ENCODE measurements around the gene LINGO4.

Gene LINGO4

DNA sequence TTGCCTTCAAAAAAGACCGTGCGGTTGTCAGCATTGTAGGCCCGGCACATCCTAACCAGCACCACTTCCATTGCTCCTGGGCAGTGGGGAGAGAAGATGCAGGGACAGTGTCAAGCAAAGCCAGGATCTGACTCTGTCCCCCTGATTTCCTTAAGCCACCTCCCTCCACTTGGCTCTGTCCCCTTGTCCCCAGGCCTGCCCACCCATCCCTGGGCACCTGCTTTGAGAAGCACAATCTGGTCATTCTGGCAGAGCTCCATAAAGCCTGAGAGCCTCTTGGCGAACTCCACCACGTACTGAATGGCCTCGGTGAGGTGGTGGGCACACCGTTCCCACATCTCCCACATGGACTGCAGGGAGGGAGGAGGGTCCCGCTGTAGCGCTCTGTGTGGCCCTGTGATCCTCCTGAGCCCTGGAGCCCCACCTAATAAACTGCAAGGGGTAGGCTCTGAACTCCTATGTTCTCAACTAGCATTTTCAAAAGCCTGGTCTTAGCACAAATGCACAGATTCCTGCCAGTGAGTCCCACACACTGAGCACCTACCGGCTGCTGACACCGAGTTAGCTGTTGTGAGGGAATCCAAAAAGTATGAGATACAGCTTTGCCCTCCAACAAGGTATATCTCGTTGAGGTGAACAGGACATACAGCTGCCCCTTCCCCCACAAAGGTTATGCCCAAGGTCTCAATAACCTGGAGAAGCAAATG lies 8.2 kb upstream of the LINGO4 start:
- Histone ChIP-seq H3K36me3 (ENCODE audit: insufficient read depth) (no peaks in the 10 kb centered on the region), H4K20me1 (ENCODE audit: insufficient read depth) (no peaks in the 10 kb centered on the region), H3K79me2 (ENCODE audit: insufficient read depth, low read depth) (no peaks in the 10 kb centered on the region), H3K27me3 (ENCODE audit: insufficient read depth, low read depth) (no peaks in the 10 kb centered on the region), H3K4me2 (no peak overlapping the region), H3K4me1 (ENCODE audit: low read depth, poor library complexity, severe bottlenecking) (peaks cover 28% of the 10 kb centered on the region), H3K4me3 (IDR thresholded peaks at IDR 0.05; ENCODE audit: insufficient read depth, low read depth, low read length) (no peak overlapping the region), H3K27ac (no peak overlapping the region), H2AFZ (ENCODE audit: low read depth) (no peak overlapping the region), H3K9ac (no peak overlapping the region)
- TF ChIP-seq, protein P1, sequence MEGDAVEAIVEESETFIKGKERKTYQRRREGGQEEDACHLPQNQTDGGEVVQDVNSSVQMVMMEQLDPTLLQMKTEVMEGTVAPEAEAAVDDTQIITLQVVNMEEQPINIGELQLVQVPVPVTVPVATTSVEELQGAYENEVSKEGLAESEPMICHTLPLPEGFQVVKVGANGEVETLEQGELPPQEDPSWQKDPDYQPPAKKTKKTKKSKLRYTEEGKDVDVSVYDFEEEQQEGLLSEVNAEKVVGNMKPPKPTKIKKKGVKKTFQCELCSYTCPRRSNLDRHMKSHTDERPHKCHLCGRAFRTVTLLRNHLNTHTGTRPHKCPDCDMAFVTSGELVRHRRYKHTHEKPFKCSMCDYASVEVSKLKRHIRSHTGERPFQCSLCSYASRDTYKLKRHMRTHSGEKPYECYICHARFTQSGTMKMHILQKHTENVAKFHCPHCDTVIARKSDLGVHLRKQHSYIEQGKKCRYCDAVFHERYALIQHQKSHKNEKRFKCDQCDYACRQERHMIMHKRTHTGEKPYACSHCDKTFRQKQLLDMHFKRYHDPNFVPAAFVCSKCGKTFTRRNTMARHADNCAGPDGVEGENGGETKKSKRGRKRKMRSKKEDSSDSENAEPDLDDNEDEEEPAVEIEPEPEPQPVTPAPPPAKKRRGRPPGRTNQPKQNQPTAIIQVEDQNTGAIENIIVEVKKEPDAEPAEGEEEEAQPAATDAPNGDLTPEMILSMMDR (conservative IDR thresholded peaks at IDR 0.05; ENCODE audit: low read depth, low read length), result no peak

DNA sequence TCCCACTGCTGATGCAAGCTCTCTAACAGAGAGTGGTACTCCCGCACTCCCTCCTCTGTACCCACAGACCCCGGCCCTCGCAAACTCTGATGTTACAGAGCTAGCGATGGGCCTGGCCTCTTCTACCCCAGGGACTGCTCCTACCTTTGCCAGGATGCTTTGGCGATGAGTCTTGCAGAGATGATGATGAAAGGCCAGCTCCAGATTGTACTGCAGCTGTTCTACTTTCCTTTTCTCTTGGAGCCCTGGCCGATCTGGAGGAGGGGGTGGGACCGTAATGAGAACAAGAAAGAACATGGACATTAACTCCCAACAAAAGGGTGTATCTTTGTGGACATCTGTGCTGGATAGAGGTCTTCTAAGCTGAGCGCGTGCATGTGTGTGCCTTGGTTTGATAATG lies 6.0 kb upstream of the LINGO4 start:
- TF ChIP-seq, protein P1 (conservative IDR thresholded peaks at IDR 0.05; ENCODE audit: low read depth, low read length), result no peak
- no peak overlapping the region for H2AFZ ChIP-seq (ENCODE audit: low read depth)

DNA sequence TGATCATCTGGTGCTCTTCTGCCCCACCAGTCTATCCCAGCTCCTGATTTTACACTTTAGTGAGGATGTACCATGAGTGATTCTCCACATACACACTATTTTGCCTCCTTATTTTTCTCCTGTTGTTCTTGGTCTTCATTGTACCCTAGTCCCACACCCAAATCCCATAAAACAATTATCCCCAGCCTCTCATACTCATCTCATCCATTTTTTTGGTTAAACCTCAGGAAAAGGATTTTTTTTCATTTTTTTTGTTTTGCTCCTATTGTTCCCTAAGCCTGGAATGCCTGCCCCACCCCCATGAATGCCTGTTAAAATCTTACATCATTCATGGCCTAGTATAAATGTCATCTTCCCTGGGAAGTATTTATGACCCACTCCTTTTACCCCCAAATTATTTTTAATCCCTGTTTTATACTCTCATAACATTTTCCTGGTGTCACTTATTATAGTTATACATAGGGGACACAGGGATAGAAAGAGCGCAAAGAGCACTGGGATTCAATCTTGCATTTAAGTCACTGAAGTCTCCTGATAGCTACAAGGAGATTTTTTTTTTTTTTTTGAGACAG lies 4.9 kb upstream of the LINGO4 start:
- no peaks in the 10 kb centered on the region for H4K20me1 ChIP-seq (ENCODE audit: insufficient read depth)
- no peak overlapping the region for H2AFZ ChIP-seq (ENCODE audit: low read depth)
- H3K9ac ChIP-seq, result no peak overlapping the region

More for the DNA sequence above, 6.0 kb upstream of the LINGO4 start:
- H3K4me1 ChIP-seq (ENCODE audit: low read depth, poor library complexity, severe bottlenecking), result peaks cover 16% of the 10 kb centered on the region
- H3K9ac ChIP-seq, result no peak overlapping the region
- H3K4me3 ChIP-seq (IDR thresholded peaks at IDR 0.05; ENCODE audit: insufficient read depth, low read depth, low read length), result no peak overlapping the region
- no peak overlapping the region for H3K27ac ChIP-seq
- H4K20me1 ChIP-seq (ENCODE audit: insufficient read depth), result no peaks in the 10 kb centered on the region
- peaks cover 5% of the 10 kb centered on the region; the same call in 1 of the 2 replicates for H3K27me3 ChIP-seq (ENCODE audit: insufficient read depth, low read depth)
- no peak overlapping the region for H3K4me2 ChIP-seq
- H3K79me2 ChIP-seq (ENCODE audit: insufficient read depth, low read depth), result no peaks in the 10 kb centered on the region
- no peaks in the 10 kb centered on the region for H3K36me3 ChIP-seq (ENCODE audit: insufficient read depth)

DNA sequence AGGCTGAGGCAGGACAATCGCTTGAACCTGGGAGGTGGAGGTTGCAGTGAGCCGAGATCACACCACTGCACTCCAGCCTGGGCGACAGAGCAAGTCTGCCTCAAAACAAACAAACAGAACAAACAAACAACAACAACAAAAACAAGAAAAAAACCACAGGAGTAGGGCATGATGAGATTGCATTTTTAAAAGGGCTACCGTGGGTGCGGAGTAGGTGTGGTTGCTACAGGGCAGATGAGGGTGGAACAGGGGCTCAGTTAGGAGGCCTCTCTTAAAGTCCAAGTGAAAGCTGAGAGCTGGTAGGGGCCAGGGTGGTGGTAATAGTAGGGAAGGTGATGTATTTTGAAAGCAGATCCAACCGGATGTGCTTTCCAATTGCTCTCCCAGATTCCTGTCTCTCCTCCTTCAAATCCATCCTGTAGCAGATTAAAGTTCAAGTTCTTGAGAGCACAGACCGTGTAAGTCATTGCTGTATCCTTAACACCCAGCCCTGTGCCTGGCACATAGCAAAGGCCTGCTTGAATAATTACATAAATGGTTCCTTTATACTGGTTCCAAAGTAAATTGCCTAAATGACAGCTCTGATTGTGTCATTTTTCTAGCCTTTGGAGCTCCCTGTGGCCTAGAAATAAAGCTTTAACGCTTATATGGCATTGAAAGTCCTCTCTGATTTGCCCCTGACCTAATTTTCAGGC lies 4.2 kb upstream of the LINGO4 start:
- H3K4me3 ChIP-seq (IDR thresholded peaks at IDR 0.05; ENCODE audit: insufficient read depth, low read depth, low read length), result no peak overlapping the region
- H3K4me1 ChIP-seq (ENCODE audit: low read depth, poor library complexity, severe bottlenecking), result no peaks in the 10 kb centered on the region
- H3K36me3 ChIP-seq (ENCODE audit: insufficient read depth), result no peaks in the 10 kb centered on the region
- TF ChIP-seq, protein P1 (conservative IDR thresholded peaks at IDR 0.05; ENCODE audit: low read depth, low read length), result no peak
- H2AFZ ChIP-seq (ENCODE audit: low read depth), result no peak overlapping the region
- H4K20me1 ChIP-seq (ENCODE audit: insufficient read depth), result no peaks in the 10 kb centered on the region
- no peaks in the 10 kb centered on the region for H3K79me2 ChIP-seq (ENCODE audit: insufficient read depth, low read depth)
- no peak overlapping the region for H3K27ac ChIP-seq
- no peak overlapping the region for H3K9ac ChIP-seq
- peaks cover 20% of the 10 kb centered on the region; the same call in 1 of the 2 replicates for H3K27me3 ChIP-seq (ENCODE audit: insufficient read depth, low read depth)
- H3K4me2 ChIP-seq, result no peak overlapping the region

More for the DNA sequence above, 4.9 kb upstream of the LINGO4 start:
- Histone ChIP-seq H3K4me1 (ENCODE audit: low read depth, poor library complexity, severe bottlenecking) (peaks cover 5% of the 10 kb centered on the region), H3K36me3 (ENCODE audit: insufficient read depth) (no peaks in the 10 kb centered on the region), H3K27me3 (ENCODE audit: insufficient read depth, low read depth) (peaks cover 16% of the 10 kb centered on the region; the same call in 1 of the 2 replicates), H3K4me2 (no peak overlapping the region), H3K4me3 (IDR thresholded peaks at IDR 0.05; ENCODE audit: insufficient read depth, low read depth, low read length) (no peak overlapping the region), H3K27ac (no peak overlapping the region), H3K79me2 (ENCODE audit: insufficient read depth, low read depth) (no peaks in the 10 kb centered on the region)
- TF ChIP-seq, protein P1 (conservative IDR thresholded peaks at IDR 0.05; ENCODE audit: low read depth, low read length), result no peak

Measured in KMS-11 (cell line).